ENCODE measurements around the gene NCAPH2. TPM values are rescaled to one million over a fixed set of nuclear protein-coding genes. Genes with fewer than 3 reads are reported as not detected.

Gene NCAPH2
- total RNA-seq, 1 donor from 2014 or later, result 40.9 TPM

- TF ChIP-seq, protein P1, sequence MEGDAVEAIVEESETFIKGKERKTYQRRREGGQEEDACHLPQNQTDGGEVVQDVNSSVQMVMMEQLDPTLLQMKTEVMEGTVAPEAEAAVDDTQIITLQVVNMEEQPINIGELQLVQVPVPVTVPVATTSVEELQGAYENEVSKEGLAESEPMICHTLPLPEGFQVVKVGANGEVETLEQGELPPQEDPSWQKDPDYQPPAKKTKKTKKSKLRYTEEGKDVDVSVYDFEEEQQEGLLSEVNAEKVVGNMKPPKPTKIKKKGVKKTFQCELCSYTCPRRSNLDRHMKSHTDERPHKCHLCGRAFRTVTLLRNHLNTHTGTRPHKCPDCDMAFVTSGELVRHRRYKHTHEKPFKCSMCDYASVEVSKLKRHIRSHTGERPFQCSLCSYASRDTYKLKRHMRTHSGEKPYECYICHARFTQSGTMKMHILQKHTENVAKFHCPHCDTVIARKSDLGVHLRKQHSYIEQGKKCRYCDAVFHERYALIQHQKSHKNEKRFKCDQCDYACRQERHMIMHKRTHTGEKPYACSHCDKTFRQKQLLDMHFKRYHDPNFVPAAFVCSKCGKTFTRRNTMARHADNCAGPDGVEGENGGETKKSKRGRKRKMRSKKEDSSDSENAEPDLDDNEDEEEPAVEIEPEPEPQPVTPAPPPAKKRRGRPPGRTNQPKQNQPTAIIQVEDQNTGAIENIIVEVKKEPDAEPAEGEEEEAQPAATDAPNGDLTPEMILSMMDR (IDR thresholded peaks at IDR 0.05; ENCODE audit: unreplicated experiment), result no peak
- Mint-ChIP-seq H3K9me3 (ENCODE audit: unreplicated experiment) (no peaks in the 10 kb centered on the region), H3K4me3 (ENCODE audit: unreplicated experiment) (no peak overlapping the region), H3K36me3 (ENCODE audit: low read depth, unreplicated experiment) (peaks cover 29% of the 10 kb centered on the region), H3K4me1 (ENCODE audit: unreplicated experiment) (no peaks in the 10 kb centered on the region), H3K27ac (ENCODE audit: unreplicated experiment) (no peak overlapping the region), H3K27me3 (ENCODE audit: unreplicated experiment) (peaks cover 14% of the 10 kb centered on the region)
- DNase-seq (ENCODE audit: low spot score), result no peak
Measured at GRCh38 chr22:50572965-50573364, 64.9 kb downstream of the NCAPH2 start.

DNA sequence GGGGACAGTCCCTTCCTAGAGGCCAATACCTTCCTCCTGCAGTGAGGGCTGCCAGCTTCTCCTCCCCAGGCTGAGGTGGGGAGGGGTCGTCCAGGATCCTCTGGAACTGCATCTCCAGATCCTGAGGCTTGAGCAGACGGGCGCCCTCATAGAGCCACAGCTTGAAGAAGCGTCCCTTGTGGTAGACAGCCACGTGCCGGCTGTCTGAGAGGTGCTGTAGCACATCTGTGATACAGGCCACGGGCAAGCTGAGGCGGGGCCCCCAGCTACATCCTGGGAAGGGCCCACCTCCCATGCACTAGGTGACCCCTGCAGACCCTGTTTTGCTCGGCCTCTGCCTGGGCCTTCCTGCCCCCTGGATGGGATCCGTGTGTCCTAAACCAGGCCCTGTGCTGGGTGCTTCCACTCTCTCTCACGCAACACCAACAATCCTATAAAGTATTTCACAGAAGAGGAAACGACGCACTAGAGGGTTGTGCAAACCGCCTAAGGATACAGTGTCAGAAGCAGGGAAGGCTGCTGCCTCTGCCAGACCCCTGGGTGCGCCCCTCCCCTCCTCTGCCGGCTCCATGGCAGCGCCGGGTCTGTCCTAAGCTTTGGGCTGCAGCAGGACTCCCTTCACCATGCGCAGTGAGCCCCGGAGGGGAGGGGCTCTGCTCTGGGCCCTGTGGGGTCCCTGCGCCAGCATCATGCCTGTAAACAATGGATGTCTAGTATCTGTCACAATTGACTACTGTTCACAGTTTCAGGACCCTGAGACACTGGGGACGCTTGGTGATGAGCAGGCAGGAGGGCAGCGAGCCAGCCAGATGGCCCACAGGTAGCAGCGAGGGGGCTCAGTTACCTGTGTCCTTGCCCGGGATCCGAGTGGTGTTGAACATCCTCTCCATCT is 65.7 kb downstream of the NCAPH2 start:
- no peaks in the 10 kb centered on the region for H3K9me3 Mint-ChIP-seq (ENCODE audit: unreplicated experiment)
- no peak overlapping the region for H3K27ac Mint-ChIP-seq (ENCODE audit: unreplicated experiment)
- TF ChIP-seq, protein P1 (IDR thresholded peaks at IDR 0.05; ENCODE audit: unreplicated experiment), result no peak
- peaks cover 29% of the 10 kb centered on the region for H3K36me3 Mint-ChIP-seq (ENCODE audit: low read depth, unreplicated experiment)
- H3K4me3 Mint-ChIP-seq (ENCODE audit: unreplicated experiment), result no peak overlapping the region
- DNase-seq (ENCODE audit: low spot score), result no peak
- no peaks in the 10 kb centered on the region for H3K4me1 Mint-ChIP-seq (ENCODE audit: unreplicated experiment)
- peaks cover 12% of the 10 kb centered on the region for H3K27me3 Mint-ChIP-seq (ENCODE audit: unreplicated experiment)

DNA sequence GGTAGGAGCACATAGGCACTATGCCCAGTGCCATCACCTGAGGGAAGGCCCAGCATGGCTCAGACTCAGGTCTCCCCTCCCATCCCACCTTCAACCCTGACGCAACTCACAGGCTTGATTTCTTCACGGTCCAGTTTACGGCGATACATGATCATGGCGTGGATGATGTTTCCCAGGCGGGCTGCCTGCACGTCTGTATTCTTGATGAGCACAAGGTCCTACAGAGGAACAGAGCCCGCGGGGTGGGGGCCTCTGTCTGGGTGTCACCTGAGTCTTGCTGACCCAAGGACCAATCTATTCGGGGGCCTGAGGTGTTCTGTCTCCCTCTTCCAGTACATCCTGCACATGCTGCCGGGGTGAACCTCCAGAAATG is 66.3 kb downstream of the NCAPH2 start:
- no peak for DNase-seq (ENCODE audit: low spot score)
- Mint-ChIP-seq H3K27me3 (ENCODE audit: unreplicated experiment) (peaks cover 9% of the 10 kb centered on the region), H3K36me3 (ENCODE audit: low read depth, unreplicated experiment) (peaks cover 27% of the 10 kb centered on the region), H3K4me1 (ENCODE audit: unreplicated experiment) (no peaks in the 10 kb centered on the region), H3K4me3 (ENCODE audit: unreplicated experiment) (no peak overlapping the region), H3K27ac (ENCODE audit: unreplicated experiment) (no peak overlapping the region), H3K9me3 (ENCODE audit: unreplicated experiment) (no peaks in the 10 kb centered on the region)
- TF ChIP-seq, protein P1 (IDR thresholded peaks at IDR 0.05; ENCODE audit: unreplicated experiment), result no peak

Other genes with a start within 250 kb of the NCAPH2 start
- gene MAPK12, start 246.5 kb upstream of the NCAPH2 start, total RNA-seq (ENCODE audit: unreplicated experiment), result 33.4 TPM
- gene MAPK11, start 237.8 kb upstream of the NCAPH2 start, total RNA-seq (ENCODE audit: unreplicated experiment), result 62.4 TPM
- gene PLXNB2, start 200.6 kb upstream of the NCAPH2 start, total RNA-seq (ENCODE audit: unreplicated experiment), result 96.5 TPM
- gene DENND6B, start 181.2 kb upstream of the NCAPH2 start, total RNA-seq (ENCODE audit: unreplicated experiment), result 3.6 TPM
- 50.9 TPM for gene PPP6R2, start 164.9 kb upstream of the NCAPH2 start, total RNA-seq (ENCODE audit: unreplicated experiment)
- 76.7 TPM for gene SBF1, start 33.2 kb upstream of the NCAPH2 start, total RNA-seq (ENCODE audit: unreplicated experiment)
- 0.36 TPM for gene ADM2, start 26.7 kb upstream of the NCAPH2 start, total RNA-seq (ENCODE audit: unreplicated experiment)
- not detected for gene MIOX, start 21.4 kb upstream of the NCAPH2 start, total RNA-seq (ENCODE audit: unreplicated experiment)
- gene LMF2, start 522 bp upstream of the NCAPH2 start, total RNA-seq (ENCODE audit: unreplicated experiment), result 88.2 TPM
- gene SCO2, start 17.4 kb downstream of the NCAPH2 start, total RNA-seq (ENCODE audit: unreplicated experiment), result 1.1 TPM
- 6.3 TPM for gene TYMP, start 21.8 kb downstream of the NCAPH2 start, total RNA-seq (ENCODE audit: unreplicated experiment)
- gene KLHDC7B, start 37.7 kb downstream of the NCAPH2 start, total RNA-seq (ENCODE audit: unreplicated experiment), result not detected
- gene SYCE3, start 54.7 kb downstream of the NCAPH2 start, total RNA-seq (ENCODE audit: unreplicated experiment), result not detected
- 89.0 TPM for gene CPT1B, start 70.2 kb downstream of the NCAPH2 start, total RNA-seq (ENCODE audit: unreplicated experiment)
- 94.6 TPM for gene CHKB, start 74.6 kb downstream of the NCAPH2 start, total RNA-seq (ENCODE audit: unreplicated experiment)
- gene MAPK8IP2, start 92.6 kb downstream of the NCAPH2 start, total RNA-seq (ENCODE audit: unreplicated experiment), result 0.69 TPM
- 59.6 TPM for gene ARSA, start 119.9 kb downstream of the NCAPH2 start, total RNA-seq (ENCODE audit: unreplicated experiment)
- 223 TPM for gene SHANK3, start 164.6 kb downstream of the NCAPH2 start, total RNA-seq (ENCODE audit: unreplicated experiment)
- 2.8 TPM for gene ACR, start 230.0 kb downstream of the NCAPH2 start, total RNA-seq (ENCODE audit: unreplicated experiment)

All from endothelial cell (in vitro differentiated cells).